Activated T-cell treated with anti-CD3 and anti-CD28 coated beads, Interleukin-2, amount 50 U/mL, for 72 hours (primary cell): ENCODE data around the gene TNNT2. TPM values are rescaled to one million over a fixed set of nuclear protein-coding genes. Genes with fewer than 3 reads are reported as not detected.

Experiments
- ATAC-seq, 2 donors: fragments of 150-1000 bp; cut with Tn5 transposase; replicated peaks in 1 of 2; 2 replicates each; pipeline ENCODE4 v1.10.0; 2021; ENCODE audit warnings: moderate library complexity in 2 of 2, mild to moderate bottlenecking in 1 of 2
- DNase-seq, 2 donors: peaks; one replicate each; pipeline ENCODE4 v3.0.0; 2021 to 2022; ENCODE audit warnings: mixed read lengths in 1 of 2
- H3K27ac Mint-ChIP-seq: one replicate; pipeline ENCODE4 v1.8.0; 2022; ENCODE audit warnings: mild to moderate bottlenecking, moderate library complexity, mixed read lengths
- H3K27me3 Mint-ChIP-seq: one replicate; pipeline ENCODE4 v1.8.0; 2022; ENCODE audit warnings: low read depth, mixed read lengths
- H3K36me3 Mint-ChIP-seq, 2 donors: one replicate each; pipeline ENCODE4 v1.8.0; 2022; ENCODE audit warnings: mixed read lengths in 2 of 2, mild to moderate bottlenecking in 1 of 2; ENCODE audit not compliant: insufficient read depth in 2 of 2
- H3K4me1 Mint-ChIP-seq: one replicate; pipeline ENCODE4 v1.8.0; 2022; ENCODE audit warnings: low read depth, mixed read lengths
- H3K4me3 Mint-ChIP-seq, 2 donors: one replicate each; pipeline ENCODE4 v1.8.0; 2022; ENCODE audit warnings: mild to moderate bottlenecking in 2 of 2, mixed read lengths in 2 of 2, moderate library complexity in 2 of 2
- H3K9me3 Mint-ChIP-seq, 2 donors: one replicate each; pipeline ENCODE4 v1.8.0; 2022; ENCODE audit warnings: mixed read lengths in 2 of 2
- total RNA-seq, 2 donors: library from RNA; stranded (reverse); gene quantifications; one replicate each; pipeline ENCODE4 v1.2.3, GENCODE V29; 2022

Gene TNNT2
- not detected for total RNA-seq

DNA sequence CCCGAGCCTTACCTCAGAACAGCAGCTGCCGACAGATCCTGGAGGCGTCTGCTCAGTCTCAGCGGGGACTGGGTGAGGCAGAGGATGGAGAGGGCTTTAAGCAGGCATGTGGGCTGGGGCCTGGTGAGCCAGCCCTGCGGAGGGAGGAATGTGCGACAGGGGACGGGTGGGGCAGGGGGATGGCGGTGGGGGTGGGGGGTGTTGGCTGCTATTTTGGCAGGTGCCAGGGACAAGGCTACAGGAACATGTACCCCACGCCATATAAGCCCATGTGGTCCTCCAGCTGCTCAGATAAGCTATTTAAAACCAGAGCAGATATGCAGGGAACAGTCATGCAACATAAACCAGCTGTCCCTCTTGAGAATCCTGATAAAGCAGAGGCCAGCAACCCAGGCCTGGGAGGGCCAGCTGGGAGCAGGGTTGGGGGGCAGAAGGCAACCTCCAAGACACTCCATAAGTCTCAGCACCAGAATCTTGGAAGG lies at the start of gene TNNT2:
TSS of gene TNNT2 (minus strand) at position 70 of the 482 bp plus-strand sequence. CDS start 4,426 bp downstream, outside the sequence.
- Mint-ChIP-seq H3K4me1 (no peaks in the 10 kb centered on the region), H3K27me3 (peaks cover 27% of the 10 kb centered on the region), H3K4me3 (no peak within 1 kb of the TSS), H3K9me3 (no peaks in the 10 kb centered on the region), H3K27ac (no peak within 1 kb of the TSS), H3K36me3 (no peaks in the 10 kb centered on the region)
- ATAC-seq (no peak), DNase-seq (no peak)

GRCh38 chr1:201426479-201427310 lies 49.2 kb upstream of the TNNT2 start:
- peak in 1 of 2 donors; percentile 14 for DNase-seq
- no peaks in the 10 kb centered on the region for H3K36me3 Mint-ChIP-seq

GRCh38 chr1:201424146-201424545 lies 46.7 kb upstream of the TNNT2 start:
- ATAC-seq: no peak
- H3K27me3 Mint-ChIP-seq: no peaks in the 10 kb centered on the region
- H3K36me3 Mint-ChIP-seq: no peaks in the 10 kb centered on the region
- DNase-seq: no peak
- no peaks in the 10 kb centered on the region for H3K9me3 Mint-ChIP-seq
- H3K27ac Mint-ChIP-seq: no peak overlapping the region
- H3K4me1 Mint-ChIP-seq: no peaks in the 10 kb centered on the region
- no peak overlapping the region for H3K4me3 Mint-ChIP-seq

More at GRCh38 chr1:201426479-201427310, 49.2 kb upstream of the TNNT2 start:
- ATAC-seq: peak; percentile 28 to 64
- Mint-ChIP-seq H3K27ac (no peak overlapping the region), H3K4me1 (no peaks in the 10 kb centered on the region), H3K27me3 (peaks cover 7% of the 10 kb centered on the region), H3K4me3 (no peak overlapping the region), H3K9me3 (no peaks in the 10 kb centered on the region)

DNA sequence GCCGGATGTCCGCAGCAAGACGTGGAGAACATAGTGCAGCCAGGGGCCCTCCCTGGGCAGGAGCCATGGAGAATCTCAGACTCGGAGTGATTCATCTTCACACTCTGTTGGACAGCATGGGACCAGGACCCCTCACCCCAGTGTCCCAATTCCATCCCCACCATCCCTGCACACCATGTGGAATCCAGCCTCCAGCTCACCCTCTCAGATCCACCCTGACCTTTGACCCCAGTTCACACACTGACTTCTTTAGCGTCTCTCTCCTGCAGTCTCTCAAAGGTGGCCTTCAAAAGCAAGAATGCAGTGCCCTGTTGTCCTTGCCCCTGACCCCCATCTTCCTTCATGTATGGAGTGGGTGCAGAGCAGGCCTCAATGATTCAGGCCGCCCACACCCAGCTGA lies 46.2 kb upstream of the TNNT2 start:
- no peak for ATAC-seq
- no peaks in the 10 kb centered on the region for H3K4me1 Mint-ChIP-seq

DNA sequence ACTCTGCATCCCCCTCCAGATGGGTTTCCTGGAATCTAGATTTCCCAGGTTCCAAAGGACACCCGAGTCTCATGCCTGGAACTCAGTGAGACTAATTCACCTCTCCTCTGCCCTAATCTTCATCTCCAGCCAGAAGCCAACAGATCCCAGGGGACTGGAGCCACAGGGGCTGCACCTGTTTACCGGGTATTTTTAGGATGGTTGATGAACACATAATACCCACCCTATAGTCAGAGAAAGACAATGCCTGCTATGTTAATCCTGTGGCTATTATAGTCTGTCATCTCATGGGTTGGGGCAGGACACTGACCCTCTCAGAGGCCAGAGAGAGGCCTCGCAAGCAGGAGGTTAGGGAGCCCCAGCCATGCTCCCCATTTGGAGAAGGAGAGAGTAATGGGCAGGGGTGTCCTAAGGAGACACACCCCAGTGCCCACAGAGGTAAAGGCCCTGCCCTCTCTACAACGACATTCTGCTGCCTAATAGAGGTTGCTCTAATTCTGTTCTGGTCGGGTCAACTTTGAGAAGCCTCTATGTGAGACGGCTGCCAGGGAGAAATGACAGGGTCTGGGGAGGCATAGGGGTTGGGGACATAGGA lies 45.1 kb upstream of the TNNT2 start:
- DNase-seq (no peak), ATAC-seq (no peak)
- H3K4me3 Mint-ChIP-seq: no peak overlapping the region
- no peaks in the 10 kb centered on the region for H3K27me3 Mint-ChIP-seq
- no peaks in the 10 kb centered on the region for H3K36me3 Mint-ChIP-seq
- H3K9me3 Mint-ChIP-seq: no peaks in the 10 kb centered on the region
- no peaks in the 10 kb centered on the region for H3K4me1 Mint-ChIP-seq
- no peak overlapping the region for H3K27ac Mint-ChIP-seq

More for the DNA sequence above, 46.2 kb upstream of the TNNT2 start:
- no peaks in the 10 kb centered on the region for H3K9me3 Mint-ChIP-seq
- no peaks in the 10 kb centered on the region for H3K27me3 Mint-ChIP-seq
- H3K27ac Mint-ChIP-seq: no peak overlapping the region
- no peak for DNase-seq
- H3K4me3 Mint-ChIP-seq: no peak overlapping the region
- no peaks in the 10 kb centered on the region for H3K36me3 Mint-ChIP-seq

GRCh38 chr1:201422026-201422425 lies 44.5 kb upstream of the TNNT2 start:
- H3K9me3 Mint-ChIP-seq: no peaks in the 10 kb centered on the region
- H3K4me3 Mint-ChIP-seq: no peak overlapping the region
- H3K27me3 Mint-ChIP-seq: peaks cover 3% of the 10 kb centered on the region
- H3K4me1 Mint-ChIP-seq: no peaks in the 10 kb centered on the region
- H3K27ac Mint-ChIP-seq: no peak overlapping the region
- no peak for ATAC-seq
- no peaks in the 10 kb centered on the region for H3K36me3 Mint-ChIP-seq
- DNase-seq: no peak

DNA sequence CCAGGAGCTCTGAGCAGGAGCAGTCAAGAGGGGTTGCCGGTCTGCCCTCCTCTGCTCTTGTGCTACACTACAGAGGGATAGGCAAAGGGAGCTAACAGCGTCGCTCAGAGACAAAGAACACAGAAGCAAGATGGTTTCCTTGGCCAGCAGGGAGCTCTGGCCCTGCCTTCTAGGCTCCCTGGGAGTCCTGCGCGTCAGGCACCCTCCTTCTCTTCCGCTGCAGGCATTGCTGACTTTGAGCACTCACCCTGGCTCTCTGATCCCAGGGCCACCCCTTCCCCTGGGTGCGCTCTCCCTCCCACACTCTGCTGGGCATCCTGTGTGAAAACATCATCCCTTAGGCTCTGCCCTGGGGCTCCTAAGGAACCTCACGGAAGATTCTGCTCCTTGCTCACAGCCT lies 43.6 kb upstream of the TNNT2 start:
- Mint-ChIP-seq H3K4me1 (no peaks in the 10 kb centered on the region), H3K27me3 (peaks cover 12% of the 10 kb centered on the region), H3K9me3 (no peaks in the 10 kb centered on the region), H3K36me3 (no peaks in the 10 kb centered on the region), H3K27ac (no peak overlapping the region), H3K4me3 (no peak overlapping the region)
- DNase-seq: no peak
- ATAC-seq: no peak

DNA sequence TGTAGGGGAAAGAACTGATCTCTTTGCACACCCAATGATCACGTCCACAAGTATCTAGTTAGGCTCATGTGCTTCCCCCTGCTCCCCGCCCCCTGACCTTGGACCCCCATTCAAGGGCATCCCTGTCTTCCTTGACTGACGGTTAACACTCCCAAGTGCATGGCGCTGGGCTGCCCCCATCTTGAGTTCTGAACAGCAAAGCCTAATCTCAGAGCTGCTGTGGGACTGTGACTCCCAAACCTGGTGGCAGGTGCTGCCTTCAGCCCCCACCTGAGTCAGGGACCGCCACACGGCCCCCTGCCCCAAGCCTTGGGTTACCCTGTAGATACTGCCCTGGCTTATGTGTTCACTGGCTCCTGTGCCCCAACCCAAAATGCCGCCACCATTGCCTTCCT lies 43.1 kb upstream of the TNNT2 start:
- Mint-ChIP-seq H3K27me3 (peaks cover 12% of the 10 kb centered on the region), H3K4me1 (no peaks in the 10 kb centered on the region), H3K36me3 (no peaks in the 10 kb centered on the region), H3K4me3 (no peak overlapping the region), H3K9me3 (no peaks in the 10 kb centered on the region), H3K27ac (no peak overlapping the region)
- no peak for DNase-seq
- ATAC-seq: no peak

DNA sequence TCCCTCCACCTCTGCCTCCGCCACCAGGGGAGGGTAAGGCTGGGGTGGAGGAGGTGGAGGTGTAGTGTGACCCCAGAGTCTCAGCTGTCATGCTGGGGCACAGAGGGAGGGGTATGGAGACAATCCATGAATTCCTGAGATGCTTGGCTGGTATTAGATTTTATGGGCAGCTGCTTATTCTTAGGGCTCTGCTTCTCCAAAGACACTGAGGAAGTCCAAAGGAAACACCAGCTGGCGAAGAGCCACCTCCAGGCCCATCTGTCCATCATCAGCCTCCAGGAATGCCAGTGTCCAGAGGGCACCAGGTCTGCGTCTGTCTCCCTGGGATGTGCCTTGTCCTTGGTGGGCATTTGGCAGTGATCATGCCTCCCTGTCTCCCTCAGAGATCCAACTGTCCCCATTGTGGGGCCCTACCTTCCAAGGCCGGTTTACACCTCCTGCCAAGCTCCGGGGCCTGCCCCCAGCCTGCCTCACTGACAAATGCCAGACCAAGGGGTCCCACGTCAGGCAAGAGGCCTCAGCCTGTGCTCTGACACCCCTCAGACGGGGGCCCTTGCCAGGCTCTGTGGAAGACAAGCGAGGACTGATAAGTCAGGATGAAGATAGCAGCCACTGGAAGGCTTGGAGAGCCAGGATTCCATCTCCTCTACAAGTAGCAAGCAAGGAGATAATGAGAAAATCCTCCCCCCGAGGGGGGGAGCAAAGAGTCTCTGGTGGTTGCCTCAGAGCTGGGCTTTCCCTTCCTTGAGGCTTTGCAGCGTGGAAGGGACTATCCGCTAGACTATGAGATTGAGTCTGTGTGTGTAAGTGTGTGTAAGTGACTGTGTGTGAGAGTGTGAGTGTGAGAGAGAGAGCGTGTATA lies 42.5 kb upstream of the TNNT2 start:
- Mint-ChIP-seq H3K4me3 (no peak overlapping the region), H3K9me3 (no peaks in the 10 kb centered on the region), H3K27me3 (peaks cover 16% of the 10 kb centered on the region), H3K27ac (no peak overlapping the region), H3K4me1 (no peaks in the 10 kb centered on the region), H3K36me3 (no peaks in the 10 kb centered on the region)
- DNase-seq: no peak
- ATAC-seq: no peak

DNA sequence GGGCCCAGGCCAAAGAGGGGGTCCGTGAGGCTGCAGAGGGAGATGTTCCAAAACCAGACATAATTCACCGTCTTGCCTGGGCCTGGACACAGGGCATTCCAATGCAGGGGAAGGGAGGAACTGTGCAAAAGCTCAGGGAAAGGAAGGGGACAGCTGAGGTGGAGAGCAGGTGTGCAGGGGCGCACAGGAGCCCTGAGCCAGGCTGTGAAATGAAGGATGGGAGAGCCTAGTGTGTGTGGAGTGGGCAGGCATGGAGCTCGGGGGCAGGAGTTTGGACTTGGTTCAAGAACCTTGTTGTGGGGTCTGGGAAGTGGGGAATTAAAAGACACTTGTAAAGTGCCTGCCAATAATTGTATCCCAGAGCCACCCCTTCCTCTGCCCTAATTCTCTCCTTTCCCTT lies 41.8 kb upstream of the TNNT2 start:
- Mint-ChIP-seq H3K27ac (no peak overlapping the region), H3K9me3 (no peaks in the 10 kb centered on the region), H3K4me1 (no peaks in the 10 kb centered on the region), H3K4me3 (no peak overlapping the region), H3K27me3 (peaks cover 21% of the 10 kb centered on the region), H3K36me3 (no peaks in the 10 kb centered on the region)
- ATAC-seq (no peak), DNase-seq (no peak)

GRCh38 chr1:201418461-201418860 lies 41.0 kb upstream of the TNNT2 start:
- H3K27ac Mint-ChIP-seq: no peak overlapping the region
- no peak overlapping the region for H3K4me3 Mint-ChIP-seq
- no peaks in the 10 kb centered on the region for H3K9me3 Mint-ChIP-seq
- H3K36me3 Mint-ChIP-seq: no peaks in the 10 kb centered on the region
- peaks cover 21% of the 10 kb centered on the region for H3K27me3 Mint-ChIP-seq
- DNase-seq (no peak), ATAC-seq (no peak)
- no peaks in the 10 kb centered on the region for H3K4me1 Mint-ChIP-seq

DNA sequence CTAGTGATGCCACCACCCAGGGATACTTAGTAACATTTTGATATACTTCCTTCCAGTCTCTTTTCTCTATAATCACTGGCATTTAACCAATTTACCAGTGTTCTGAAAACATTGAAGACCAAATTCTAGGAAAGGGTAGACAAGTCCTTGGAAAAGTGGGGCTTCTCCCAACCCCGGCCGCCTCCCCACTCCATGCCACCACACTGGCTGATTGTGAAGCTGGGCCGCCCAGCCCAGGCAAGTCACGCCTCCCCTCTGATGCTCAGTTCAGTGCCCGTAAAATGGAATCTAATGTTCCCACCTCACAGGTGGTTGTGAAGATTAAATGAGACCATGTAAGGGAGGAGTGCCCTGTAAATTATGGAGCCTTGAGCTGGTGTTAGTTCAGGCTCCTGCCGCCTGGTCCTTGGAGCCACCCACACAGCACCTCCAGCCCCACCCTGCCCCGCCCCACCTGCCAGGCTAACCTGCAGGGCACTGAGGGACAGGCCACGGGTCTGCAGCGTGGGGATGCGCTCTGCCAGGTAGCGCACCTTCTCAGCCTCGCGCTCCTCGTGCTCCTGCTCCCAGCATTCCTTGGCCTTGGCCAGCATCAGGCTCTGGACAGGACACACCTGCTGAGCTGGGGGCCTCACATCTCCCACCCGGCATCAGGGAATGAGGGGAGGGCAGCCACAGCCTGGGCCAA lies 36.7 kb upstream of the TNNT2 start:
- no peak overlapping the region for H3K27ac Mint-ChIP-seq
- no peaks in the 10 kb centered on the region for H3K4me1 Mint-ChIP-seq
- no peaks in the 10 kb centered on the region for H3K36me3 Mint-ChIP-seq
- H3K9me3 Mint-ChIP-seq: no peaks in the 10 kb centered on the region
- ATAC-seq (no peak), DNase-seq (no peak)
- H3K27me3 Mint-ChIP-seq: peaks cover 26% of the 10 kb centered on the region
- no peak overlapping the region for H3K4me3 Mint-ChIP-seq
